Skeletal muscle cell (primary cell): ENCODE measurements around the gene PRRX1.

Source experiments
- DNase-seq: peaks from one replicate; pipeline ENCODE4 v3.0.0-alpha.2; 2010; ENCODE audit warnings: low read depth
- H3K4me3 ChIP-seq: 2 replicates; pipeline ENCODE4 v1.5.1; 2011; ENCODE audit warnings: low read depth, mild to moderate bottlenecking, control low read depth, low read length, moderate library complexity

The PRRX1 gene

DNA sequence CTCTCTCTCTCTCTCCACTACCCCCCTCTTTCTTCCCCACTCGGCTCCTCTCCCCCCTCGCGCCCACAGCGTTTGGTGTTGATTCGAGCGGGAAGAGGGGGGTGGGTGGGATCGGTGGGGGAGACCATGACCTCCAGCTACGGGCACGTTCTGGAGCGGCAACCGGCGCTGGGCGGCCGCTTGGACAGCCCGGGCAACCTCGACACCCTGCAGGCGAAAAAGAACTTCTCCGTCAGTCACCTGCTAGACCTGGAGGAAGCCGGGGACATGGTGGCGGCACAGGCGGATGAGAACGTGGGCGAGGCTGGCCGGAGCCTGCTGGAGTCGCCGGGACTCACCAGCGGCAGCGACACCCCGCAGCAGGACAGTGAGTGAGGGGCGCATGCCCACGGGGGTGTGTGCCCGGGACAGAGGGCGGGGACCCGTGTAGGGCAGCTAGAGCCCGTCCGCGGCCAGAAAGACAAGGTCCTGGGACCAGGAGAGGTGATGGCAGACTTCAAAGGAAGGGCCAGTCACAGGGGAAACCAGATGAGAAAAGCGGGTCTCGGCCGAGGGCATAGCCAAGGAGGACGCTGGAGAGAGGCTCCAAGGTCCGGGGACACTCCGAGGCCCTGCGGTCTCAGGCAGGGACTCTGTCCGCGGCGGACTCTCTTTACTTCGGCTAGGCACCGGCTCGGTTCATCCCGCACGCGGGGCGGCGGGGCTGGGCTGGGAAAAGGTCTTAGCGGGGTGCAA lies at the start of gene PRRX1:
TSS of gene PRRX1 (plus strand) at position 39 of the 735 bp plus-strand sequence. CDS start at position 127, 88 bp downstream.
- H3K4me3 ChIP-seq = peak within 1 kb of the TSS; percentile 87
- no peak for DNase-seq

DNA sequence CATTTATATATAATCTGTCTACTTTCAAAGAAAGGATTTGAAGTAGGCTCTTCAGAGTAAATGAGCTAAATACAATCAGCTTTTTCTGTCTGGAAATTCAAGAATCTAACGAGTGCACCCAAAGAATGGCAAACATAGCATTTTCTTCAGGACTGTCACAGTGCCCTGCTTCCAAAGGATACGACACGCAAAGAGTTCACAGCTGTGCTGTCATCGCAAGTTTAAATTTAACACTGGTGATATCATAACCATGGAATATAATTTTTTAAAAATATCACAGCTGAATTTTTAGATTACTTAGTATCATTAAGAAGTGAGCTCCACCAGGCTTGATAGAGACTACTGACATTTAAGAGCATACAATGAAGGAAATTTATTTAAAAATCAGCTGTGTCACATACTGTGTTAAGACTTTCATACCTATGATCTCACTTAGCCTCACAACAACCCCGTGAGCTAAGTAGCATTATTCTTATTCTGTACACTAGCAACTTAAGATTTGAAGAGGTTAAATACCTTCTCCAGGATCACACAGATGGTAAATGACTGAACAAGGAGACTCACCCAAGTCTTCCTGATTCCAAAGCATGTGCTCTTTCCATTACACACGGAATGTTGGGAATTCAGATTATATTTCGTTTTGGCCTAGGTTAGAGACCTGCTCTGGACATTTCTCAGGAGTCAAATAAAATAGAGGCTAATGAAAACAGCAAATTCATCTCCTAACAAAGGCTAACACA lies 46.2 kb upstream of the PRRX1 start:
- DNase-seq = no peak
- no peak overlapping the region for H3K4me3 ChIP-seq

DNA sequence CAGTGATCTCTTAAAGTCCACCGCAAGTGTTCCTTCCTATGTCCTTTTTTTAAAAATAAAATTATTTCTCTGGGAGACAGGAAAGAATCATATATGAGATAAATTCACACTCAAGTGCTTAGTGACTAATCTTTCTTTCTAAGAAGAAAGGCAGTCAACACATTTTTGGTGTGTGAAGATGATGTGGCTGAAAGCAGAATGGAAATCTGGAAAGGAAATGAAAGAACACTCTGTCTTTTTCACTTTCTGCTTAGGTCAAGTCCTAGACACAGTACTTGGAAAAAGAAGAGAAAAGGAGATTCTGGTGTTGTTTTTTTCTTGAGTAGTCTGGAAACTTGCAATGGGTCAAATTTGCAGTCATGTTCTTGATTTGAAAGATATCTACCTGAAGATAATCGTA lies 45.5 kb upstream of the PRRX1 start:
- peak; percentile 40 for DNase-seq
- no peak overlapping the region for H3K4me3 ChIP-seq

DNA sequence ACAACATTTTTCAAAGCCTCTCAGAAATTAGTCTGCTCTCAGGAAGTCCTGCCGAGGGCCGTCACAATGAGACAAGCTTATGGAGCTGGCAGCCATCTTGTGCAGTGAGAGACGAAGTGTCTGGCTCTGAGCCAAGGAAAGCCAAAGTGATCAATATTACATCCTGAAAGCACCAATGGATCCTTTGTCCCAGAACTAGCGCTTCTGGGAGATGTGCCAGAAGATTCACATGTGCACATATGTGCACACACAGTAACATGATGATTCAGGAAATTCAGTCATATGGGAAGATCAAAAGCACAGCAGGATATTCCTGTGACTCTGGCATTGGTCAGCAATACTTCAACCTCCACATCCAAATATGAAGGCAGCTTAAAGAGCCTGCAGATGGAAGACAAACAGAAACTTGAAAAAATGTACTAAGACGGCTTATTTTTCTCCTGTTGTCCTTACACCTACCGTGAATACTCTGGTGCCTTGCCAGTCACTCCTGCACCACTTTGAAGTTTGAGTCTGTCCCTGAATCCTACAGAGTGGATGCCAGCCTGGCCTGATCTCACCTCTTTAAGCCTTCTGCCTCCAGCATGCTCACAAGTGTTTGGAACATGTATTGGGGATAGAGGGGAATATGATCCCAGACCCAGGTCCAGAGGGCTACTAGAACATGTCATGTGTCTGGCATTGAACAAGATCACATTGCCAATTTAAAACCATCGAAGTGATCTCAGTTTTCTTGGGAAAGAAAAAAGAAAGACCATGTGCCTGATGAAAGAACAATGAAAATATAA lies 44.5 kb upstream of the PRRX1 start:
- peak; percentile 38 for DNase-seq
- H3K4me3 ChIP-seq = no peak overlapping the region

DNA sequence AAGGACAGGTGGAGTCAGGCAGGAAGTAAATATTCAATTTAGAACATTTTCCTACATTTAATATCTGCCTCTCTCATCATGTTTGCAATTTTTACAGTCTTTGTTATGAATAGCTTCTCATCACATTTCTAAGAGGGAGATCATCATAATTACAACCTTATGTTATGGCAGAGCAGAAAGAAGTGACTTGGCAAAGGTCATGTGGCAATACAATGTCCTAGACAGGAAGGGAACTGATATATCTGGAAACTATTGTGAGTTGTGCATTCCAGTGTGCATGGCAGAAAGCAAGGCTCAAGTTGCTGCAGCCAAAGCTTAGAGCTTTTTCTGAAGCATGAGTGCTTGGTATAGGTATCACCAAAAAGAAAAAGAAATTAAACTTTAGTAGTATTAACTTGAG lies 43.8 kb upstream of the PRRX1 start:
- DNase-seq = peak; percentile 22
- no peak overlapping the region for H3K4me3 ChIP-seq

DNA sequence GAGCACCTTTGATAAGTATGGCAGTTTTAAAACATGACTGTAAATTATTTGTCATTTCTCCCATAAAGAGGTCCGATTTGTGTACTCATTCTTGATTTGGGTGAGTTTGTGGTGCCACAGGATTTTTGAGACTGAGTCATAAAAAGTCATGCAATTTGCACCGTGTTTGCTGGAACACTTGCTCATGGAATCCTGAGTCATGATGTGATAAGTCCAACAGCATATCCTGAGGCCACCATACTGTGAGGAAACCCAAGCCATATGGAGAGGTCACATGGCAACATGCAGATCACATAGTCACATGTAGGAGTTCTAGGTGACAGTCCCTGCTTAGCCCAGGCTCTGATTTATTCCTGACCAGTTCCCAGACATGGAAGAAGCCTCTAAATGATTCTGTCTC lies 40.8 kb upstream of the PRRX1 start:
- DNase-seq = peak; percentile 66
- H3K4me3 ChIP-seq = no peak overlapping the region

DNA sequence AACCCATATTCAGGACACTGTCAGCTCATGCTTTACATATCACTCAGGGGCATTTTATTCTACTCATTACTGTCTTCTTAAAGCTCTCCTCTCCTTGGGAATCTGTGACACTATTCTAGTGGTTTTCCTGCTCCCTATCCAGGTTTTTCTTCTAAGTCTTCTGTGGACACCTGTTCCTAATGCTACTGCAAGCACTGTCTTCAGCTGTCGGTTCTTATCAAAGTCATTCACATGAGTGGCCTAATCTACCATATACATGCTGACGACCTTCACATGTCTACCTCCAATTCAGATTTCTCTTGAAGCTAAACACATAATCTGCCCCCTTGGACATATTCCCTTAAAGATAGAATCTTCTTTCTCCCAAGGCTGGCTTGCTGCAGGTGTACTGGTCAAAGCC lies 39.8 kb upstream of the PRRX1 start:
- no peak for DNase-seq
- no peak overlapping the region for H3K4me3 ChIP-seq

DNA sequence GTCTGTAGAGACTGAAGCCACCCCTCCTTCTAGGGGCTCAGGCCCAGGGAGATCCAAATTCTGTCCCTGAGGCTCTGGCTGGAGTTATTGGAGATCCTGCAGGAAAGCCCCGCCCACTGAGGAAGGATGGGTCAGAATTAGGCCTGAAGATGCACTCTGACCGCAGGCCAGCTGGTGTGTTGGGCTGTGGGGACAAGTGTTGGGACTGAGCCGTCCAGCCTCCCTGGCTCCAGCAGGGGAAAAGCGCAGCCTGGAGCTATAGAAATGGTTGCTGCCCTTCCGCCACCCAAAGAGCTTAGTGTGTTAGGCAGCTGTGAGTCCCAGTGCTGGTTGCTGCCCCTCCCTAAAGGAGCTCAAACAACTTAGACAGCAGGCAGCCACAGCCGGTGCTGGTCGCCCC lies 33.0 kb upstream of the PRRX1 start:
- DNase-seq = no peak
- H3K4me3 ChIP-seq = no peak overlapping the region

DNA sequence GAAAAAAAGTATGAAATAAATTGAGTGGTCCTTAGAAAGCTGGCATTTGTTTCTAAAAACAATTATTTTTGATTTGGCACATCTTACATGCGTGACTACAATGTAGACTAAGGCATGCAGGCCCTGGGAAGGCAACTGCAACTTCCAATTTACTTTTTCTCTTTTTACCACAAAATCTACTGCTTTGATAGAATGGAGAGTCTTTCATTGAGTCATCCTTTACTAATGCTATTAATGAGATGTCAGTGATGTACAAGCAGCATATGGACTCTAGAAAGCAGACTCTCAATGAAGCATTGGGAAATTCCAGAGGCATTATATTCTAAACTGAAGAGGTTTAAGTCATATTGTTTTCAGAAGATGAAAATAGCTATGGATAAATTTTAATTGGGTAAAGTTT lies 29.6 kb upstream of the PRRX1 start:
- H3K4me3 ChIP-seq = no peak overlapping the region
- no peak for DNase-seq

DNA sequence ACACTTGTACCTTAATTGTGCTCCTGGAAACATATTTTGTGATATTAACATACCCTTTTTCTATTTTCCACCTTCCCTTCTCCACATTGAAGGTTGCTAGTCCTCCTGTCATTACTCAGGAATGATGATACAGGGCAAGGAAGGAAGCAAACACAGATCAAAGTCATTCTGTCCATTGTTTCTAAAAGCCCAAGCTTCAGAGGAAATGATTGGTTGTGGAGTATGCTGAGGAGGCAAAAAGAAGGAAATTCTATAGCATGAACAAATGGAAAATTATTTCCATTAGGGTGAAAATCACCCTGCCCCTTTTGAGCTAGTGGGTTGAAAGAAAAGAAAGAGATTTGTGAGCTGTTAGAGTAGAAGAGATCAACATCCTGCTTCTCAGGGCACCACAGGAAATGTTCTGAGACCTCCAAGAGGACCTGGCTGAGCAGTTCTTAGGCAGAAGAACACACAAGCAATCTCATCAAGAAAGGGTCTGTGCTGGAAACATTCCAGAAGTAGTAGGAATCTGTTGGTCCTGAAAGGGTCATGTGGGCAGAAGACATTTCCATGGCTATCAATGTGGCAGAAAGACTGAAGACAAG lies 29.0 kb upstream of the PRRX1 start:
- no peak overlapping the region for H3K4me3 ChIP-seq
- no peak for DNase-seq

DNA sequence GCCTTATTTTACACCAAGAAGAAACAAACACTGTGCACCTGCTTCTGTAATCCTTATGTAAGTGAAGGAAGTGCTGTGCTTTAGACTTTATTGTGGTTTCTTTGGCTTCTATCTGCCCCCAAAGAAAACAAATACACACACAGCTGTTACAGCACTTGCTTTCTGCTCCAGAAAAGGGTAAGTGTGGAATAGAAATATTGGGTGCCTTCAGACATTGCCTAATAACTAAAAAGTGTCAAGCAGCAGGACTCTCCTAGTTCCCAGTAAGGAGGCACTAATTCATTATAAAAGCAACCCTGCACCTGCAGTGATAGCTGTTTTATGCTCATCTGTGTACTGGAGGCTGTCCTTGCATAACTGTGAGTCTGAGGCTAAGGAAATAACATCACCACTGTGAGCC lies 23.4 kb upstream of the PRRX1 start:
- H3K4me3 ChIP-seq = no peak overlapping the region
- no peak for DNase-seq

DNA sequence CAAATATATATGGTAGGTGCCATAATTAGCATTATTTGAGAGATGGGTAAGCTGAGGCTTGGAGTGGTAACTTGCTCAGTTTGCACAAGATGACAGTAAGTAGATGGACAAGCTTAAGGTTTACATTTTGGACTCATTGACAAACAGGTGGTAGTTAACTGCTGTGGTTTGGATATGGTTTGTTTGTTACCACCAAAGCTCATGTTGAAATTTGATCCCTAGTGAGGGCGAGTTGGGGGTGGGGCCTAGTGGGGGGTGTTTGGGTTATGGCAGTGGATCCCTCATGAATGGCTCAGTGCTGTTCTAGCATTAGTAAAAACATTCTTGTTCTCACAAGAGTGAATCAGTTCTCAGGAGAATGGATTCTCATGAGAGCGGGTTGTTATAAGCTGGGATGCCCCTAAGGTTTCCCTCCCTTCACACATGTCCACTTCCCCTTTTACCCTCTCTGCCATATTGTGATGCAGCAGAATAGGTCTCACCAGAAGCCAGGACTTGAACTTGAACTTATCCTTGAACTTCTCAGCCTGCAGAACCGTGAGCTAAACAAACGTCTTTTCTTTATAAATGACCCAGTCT lies 6.6 kb upstream of the PRRX1 start:
- no peak for DNase-seq
- H3K4me3 ChIP-seq = no peak overlapping the region

DNA sequence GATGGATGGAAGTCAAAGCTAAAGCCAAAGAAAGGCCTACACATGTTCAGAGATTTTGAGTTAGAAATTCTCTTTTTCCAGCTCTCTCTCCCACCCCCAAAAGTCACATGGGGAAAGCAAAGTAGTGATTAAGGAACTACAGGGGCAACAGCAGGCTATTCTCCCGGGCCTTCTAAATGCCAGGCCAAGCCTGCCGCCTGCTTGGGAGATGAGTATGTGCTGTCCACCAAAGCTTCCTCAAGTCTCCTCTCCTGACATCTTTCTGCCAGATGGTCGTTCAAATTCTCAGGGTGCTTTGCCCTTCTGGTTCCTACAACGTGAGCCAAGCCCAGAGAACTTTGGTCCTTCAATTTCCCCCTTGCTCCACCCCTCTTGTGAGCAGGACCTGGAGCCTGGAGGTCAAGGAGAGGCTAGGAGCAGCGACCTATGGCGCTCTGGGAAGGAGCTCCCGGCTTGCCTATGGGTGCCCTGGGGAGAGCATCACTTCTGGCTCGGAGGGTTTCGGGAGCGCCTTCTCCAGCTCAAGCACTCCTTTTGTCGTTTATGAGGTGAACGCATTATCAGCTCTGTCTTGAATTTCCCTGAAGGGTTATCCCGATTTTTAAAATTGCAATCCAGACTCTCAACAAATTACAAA lies 4.4 kb upstream of the PRRX1 start:
- no peak overlapping the region for H3K4me3 ChIP-seq
- no peak for DNase-seq

DNA sequence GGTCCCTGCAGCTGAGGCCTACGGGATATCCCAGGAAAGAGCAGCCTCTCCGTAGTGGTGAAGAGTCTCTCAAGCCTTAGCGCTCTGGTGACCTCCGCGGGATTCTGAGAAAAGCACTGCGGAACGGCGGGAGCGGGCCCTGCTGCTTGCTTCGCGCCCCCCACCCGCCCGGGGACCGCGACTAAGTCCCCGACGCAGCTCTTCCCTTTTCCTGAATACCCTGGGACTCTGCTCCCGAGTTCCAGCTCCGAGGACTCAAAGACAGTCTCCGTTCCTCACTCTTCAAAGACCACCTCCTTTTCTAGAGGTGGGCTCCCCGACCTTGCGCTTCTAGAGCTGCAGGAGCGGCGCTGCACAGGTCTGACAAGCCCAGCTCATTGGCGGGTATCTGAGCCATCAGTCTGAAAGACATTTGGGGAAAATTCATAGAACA lies 3.6 kb upstream of the PRRX1 start:
- no peak for DNase-seq
- no peak overlapping the region for H3K4me3 ChIP-seq

DNA sequence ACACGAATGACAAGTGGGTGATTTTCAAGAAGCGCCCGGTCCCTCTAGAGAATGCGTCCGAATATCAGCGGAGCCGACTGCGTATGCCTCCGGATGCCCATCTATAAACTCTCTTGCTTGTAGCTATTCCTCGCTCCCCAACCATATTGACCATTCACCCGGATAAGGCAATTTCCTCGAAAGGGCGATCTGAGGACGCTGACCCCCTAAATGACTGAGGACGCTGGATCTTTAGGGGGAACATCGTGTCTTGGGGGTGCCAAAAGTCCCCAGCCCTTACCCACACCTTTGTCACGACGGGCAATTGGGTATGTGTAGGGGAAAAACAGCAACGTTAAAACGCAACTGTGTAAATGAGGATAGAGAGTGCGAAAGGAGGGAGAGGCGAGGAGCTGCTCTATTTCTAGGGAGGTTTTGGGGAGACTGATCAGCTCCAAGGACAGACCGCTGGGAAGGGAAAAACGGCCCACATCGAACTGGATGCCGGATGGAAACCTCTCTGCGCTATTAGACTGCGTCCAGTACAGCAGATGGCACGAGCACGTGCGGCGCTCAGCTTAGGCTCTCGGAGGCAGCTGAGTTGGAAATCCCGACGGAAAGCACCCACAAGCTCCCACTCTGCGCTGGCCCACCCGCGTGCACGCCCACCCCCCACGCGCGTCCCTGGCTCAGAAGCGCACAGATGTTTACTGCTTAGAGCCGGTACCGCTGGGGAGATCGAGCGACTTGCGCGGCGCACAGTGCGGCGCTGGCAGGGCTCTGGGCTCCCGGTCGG lies 2.9 kb upstream of the PRRX1 start:
- DNase-seq = no peak
- H3K4me3 ChIP-seq = peak overlapping the region; percentile 87

DNA sequence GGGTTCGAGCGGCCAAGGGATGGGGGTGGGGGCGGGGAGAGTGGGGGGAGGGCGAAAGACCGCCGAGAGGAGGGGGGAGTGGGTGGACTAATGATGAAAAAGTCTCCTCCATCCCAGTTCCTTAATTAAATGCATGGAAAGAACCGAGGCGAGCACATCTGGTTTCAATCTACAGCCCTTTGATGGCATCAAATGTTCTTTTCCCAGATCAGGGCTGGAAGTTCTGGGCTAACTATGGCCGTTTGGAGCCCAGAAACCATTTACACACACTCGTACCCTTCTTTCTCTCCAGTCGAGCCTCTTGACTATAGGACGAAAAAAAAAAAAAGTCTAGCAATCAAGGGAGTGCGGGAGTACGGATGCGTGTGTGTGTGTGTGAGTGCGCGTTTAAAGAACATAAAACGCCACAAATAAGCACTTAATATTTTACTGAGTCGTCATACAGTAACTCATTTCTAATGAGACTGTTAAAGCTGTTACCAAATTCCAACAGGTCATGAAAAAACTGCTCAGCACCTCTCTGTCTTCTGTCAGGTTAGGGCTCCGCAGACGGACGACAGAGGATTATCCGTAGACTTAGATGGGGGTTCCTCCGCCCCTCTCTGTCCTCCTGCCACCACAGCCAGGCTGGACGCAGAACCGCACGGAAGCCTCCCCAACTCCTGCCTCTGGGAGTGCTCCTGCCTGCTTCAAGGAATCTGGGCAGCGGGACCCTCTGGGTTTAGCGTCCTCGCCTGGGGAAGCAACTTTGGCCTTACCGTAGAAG lies 2.1 kb upstream of the PRRX1 start:
- H3K4me3 ChIP-seq = peak overlapping the region; percentile 87

DNA sequence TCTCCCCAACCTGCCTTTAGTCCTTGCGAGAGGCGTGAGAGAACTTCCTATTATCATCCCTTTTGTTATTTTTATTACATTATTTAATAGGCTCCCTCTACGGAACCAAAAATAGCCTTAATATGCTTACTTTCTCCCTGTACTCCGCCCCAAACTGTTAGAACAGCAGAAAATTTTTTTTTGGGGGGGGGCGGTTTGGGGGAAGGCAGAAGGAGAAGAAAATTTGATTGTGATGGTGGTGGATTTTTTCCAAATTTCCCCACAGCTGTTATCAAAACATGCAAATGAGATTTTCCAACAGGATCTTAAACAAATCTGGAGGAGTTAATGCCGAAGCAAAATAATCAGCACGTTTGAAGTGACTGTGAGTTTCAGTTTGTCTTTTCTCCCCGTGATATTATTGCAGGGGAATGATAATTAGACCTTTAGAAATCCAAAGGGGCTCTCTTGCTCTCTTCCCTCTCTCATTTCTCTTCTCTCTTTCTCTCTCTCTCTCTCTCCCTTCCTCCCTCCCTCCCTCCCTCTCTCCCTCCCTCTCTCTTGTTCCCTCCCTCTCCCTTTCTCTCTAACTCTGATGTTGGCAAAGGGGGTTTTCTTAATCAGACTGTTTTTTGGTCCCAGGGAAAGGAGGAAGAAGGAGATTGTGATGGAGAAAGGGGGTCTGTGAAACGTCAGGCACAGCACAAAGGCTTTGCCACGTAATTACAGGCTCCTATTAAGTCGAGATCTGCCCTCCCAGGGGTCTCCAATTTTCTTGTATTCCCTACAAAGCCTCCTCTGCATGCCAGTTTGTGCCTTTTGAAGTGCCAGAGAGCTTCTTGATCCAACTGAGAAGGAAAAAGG lies 1.1 kb upstream of the PRRX1 start:
- H3K4me3 ChIP-seq = peak overlapping the region; percentile 87
- no peak for DNase-seq

More for the DNA sequence above, 2.1 kb upstream of the PRRX1 start:
- no peak for DNase-seq
